ENCODE results near the gene GLCE.

DNA sequence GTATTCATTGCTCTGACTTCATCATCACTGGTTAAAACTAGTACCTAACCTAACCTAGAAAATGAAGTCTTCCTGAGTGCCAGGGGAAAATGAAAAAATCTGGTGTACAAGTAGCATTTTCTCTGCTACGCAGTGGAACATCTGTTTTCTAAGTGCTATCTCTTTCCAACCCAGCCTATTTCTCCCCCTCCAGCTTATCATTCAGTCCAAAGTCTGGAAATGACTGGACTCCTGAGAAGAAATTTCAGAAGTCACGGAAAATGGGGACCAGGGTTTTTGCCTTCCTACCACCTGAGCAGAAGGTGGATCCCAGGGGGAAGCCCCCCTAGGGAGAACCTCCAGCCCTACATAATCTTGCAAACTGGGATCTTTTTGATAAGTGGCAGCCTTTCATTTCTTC is 9.6 kb upstream of the GLCE start:
- no peak for TF ChIP-seq RAD21 (IDR thresholded peaks at IDR 0.05)
- TF ChIP-seq TAF1 (conservative IDR thresholded peaks at IDR 0.05), result no peak

Measured in liver (tissue), 2 donors.